K562 (cell line): ENCODE results near the gene HOXA11. TPM values are rescaled to one million over a fixed set of nuclear protein-coding genes. Genes with fewer than 3 reads are reported as not detected.

Experiments used
- ATAC-seq: fragments of 200-7000 bp; cut with Tn5 transposase; 3 replicates; pipeline ENCODE4 v1.9.1; 2020; ENCODE audit warnings: moderate library complexity
- BruUV-seq: library from RNA; stranded (reverse); fragments of 400-500 nt; replicated peaks from 2 replicates; lab custom pipeline; 2021; lab: Mats Ljungman, UMichigan
- CTCF ChIA-PET: fragments of 300-600 bp; formaldehyde crosslinking; extraction: SDS; loops from one replicate; lab custom pipeline; 2021; ENCODE audit warnings: low intra/inter-chr PET ratio; lab: Yijun Ruan, JAX
- POLR2A ChIA-PET: fragments of 300-600, 350-650 bp; sonication (Branson Sonifier 250); formaldehyde crosslinking; extraction: SDS; loops from one replicate; lab custom pipeline; 2021; ENCODE audit warnings: antibody characterized with exemption, inconsistent platforms; lab: Yijun Ruan, JAX
- DNase-seq, 4 experiments: peaks; one replicate each; pipeline versions ENCODE4 v3.0.0 to v3.0.0-alpha.2; 2011 to 2018; ENCODE audit warnings: low spot score in 3 of 4, mixed read lengths in 3 of 4; ENCODE audit errors: extremely low read depth in 1 of 4
- FAIRE-seq: peaks from 2 replicates; lab custom pipeline; 2011; peaks lifted over from hg19 to GRCh38; lab: Jason Lieb, UNC
- H2AFZ ChIP-seq: 2 replicates; pipeline ENCODE4 v1.6.0; 2011; ENCODE audit warnings: low read depth, low read length, control low read depth, inconsistent platforms
- H3K27ac ChIP-seq: fragments of 200-600 bp; 3 replicates; pipeline ENCODE4 v1.8.0; 2011; ENCODE audit warnings: low read depth, mild to moderate bottlenecking, control low read depth, inconsistent platforms, low read length, moderate library complexity, mixed read lengths; ENCODE audit errors: extremely low read depth
- H3K27me3 ChIP-seq, 2 experiments: fragments of 300-600 bp in 1 of 2; 2 replicates in 1 of 2; 3 replicates in 1 of 2; pipeline versions ENCODE4 v1.6.0 to v1.8.0; 2011; ENCODE audit warnings: inconsistent platforms in 2 of 2, low read length in 2 of 2, mild to moderate bottlenecking in 1 of 2, mixed read lengths in 1 of 2, moderate library complexity in 1 of 2; ENCODE audit not compliant: control insufficient read depth in 2 of 2, insufficient read depth in 2 of 2
- H3K36me3 ChIP-seq: fragments of 300-600 bp; 3 replicates; pipeline ENCODE4 v1.8.0; 2011; ENCODE audit warnings: mild to moderate bottlenecking, low read length, inconsistent platforms; ENCODE audit not compliant: control insufficient read depth, insufficient read depth
- H3K4me1 ChIP-seq, 2 experiments: fragments of 200-600 bp in 1 of 2; replicated peaks in 1 of 2; 2 replicates in 1 of 2; 3 replicates in 1 of 2; pipeline versions ENCODE4 v1.5.1 to v1.8.0; 2011; ENCODE audit warnings: inconsistent platforms in 2 of 2, low read length in 2 of 2, mild to moderate bottlenecking in 1 of 2, mixed read lengths in 1 of 2, moderate library complexity in 1 of 2; ENCODE audit not compliant: control insufficient read depth in 2 of 2, insufficient read depth in 2 of 2
- H3K4me2 ChIP-seq: 2 replicates; pipeline ENCODE4 v1.6.1; 2011; ENCODE audit warnings: low read length, control low read depth, inconsistent platforms, mixed read lengths; ENCODE audit not compliant: insufficient read depth
- H3K4me3 ChIP-seq: fragments of 200-600 bp; sonication (generic), shearing (Covaris generic); 2 replicates; pipeline ENCODE4 v1.5.1; 2016; ENCODE audit warnings: control low read depth, inconsistent platforms
- H3K79me2 ChIP-seq: fragments of 200-600 bp; 3 replicates; pipeline ENCODE4 v1.8.0; 2011; ENCODE audit warnings: low read length, inconsistent platforms; ENCODE audit not compliant: control insufficient read depth, insufficient read depth
- H3K9ac ChIP-seq, 2 experiments: 2 replicates each; pipeline versions ENCODE4 v1.6.0 to v1.6.1; 2011; ENCODE audit warnings: low read depth in 2 of 2, low read length in 2 of 2, control low read depth in 1 of 2, inconsistent platforms in 1 of 2, mild to moderate bottlenecking in 1 of 2, mixed read lengths in 1 of 2; ENCODE audit not compliant: insufficient read depth in 1 of 2
- H3K9me1 ChIP-seq: one replicate; pipeline ENCODE4 v1.6.0; 2011; ENCODE audit warnings: inconsistent platforms, mild to moderate bottlenecking, low read length, moderate library complexity; ENCODE audit not compliant: control insufficient read depth, insufficient read depth
- H3K9me3 ChIP-seq: replicated peaks from 2 replicates; pipeline ENCODE4 v1.5.1; 2011; ENCODE audit warnings: low read depth, low read length, inconsistent platforms; ENCODE audit not compliant: control insufficient read depth, insufficient read depth
- H4K20me1 ChIP-seq: replicated peaks from 2 replicates; pipeline ENCODE4 v1.6.1; 2011; ENCODE audit warnings: low read length, inconsistent platforms, mixed read lengths; ENCODE audit not compliant: control insufficient read depth, insufficient read depth
- ATF4 ChIP-seq: fragments of 450-650 bp; formaldehyde crosslinking; IDR thresholded peaks from 2 replicates; pipeline ENCODE4 v1.4.0; 2022; ENCODE audit warnings: mild to moderate bottlenecking, moderate library complexity
- DPF2 ChIP-seq: fragments of 450-650 bp; IDR thresholded peaks from 2 replicates; pipeline ENCODE4 v1.6.1; 2016
- FOXK2 ChIP-seq, 2 experiments: fragments of 450-650 bp; IDR thresholded peaks in 1 of 2; conservative IDR thresholded peaks in 1 of 2; 2 replicates each; pipeline ENCODE4 v1.6.1; 2016; ENCODE audit warnings: low read depth in 2 of 2, mild to moderate bottlenecking in 1 of 2
- FOXM1 ChIP-seq, 2 experiments: fragments of 450-650 bp in 1 of 2; sonication (generic) in 1 of 2; formaldehyde crosslinking in 1 of 2; IDR thresholded peaks; 2 replicates each; pipeline versions ENCODE4 v1.6.1 to v1.9.0; 2017 to 2022; ENCODE audit warnings: low read depth in 2 of 2, mild to moderate bottlenecking in 2 of 2, missing genetic modification reagents in 1 of 2, moderate library complexity in 1 of 2
- GTF2F1 ChIP-seq: IDR thresholded peaks from 2 replicates; pipeline ENCODE4 v1.6.1; 2011; ENCODE audit warnings: low read depth, low read length, improper control_type of control experiment
- ID3 ChIP-seq, 2 experiments: fragments of 250-450 bp in 1 of 2; fragments of 450-650 bp in 1 of 2; sonication (Bioruptor Pico) in 1 of 2; IDR thresholded peaks; 2 replicates each; pipeline versions ENCODE4 v1.6.1 to v1.8.0; 2016 to 2021; ENCODE audit warnings: mild to moderate bottlenecking in 2 of 2, moderate library complexity in 2 of 2, missing compliant biosample characterization in 1 of 2, missing genetic modification characterization in 1 of 2
- JUNB ChIP-seq: fragments of 450-650 bp; formaldehyde crosslinking; conservative IDR thresholded peaks from 2 replicates; pipeline ENCODE4 v1.4.0; 2020; ENCODE audit warnings: mild to moderate bottlenecking
- MCM3 ChIP-seq: fragments of 450-650 bp; IDR thresholded peaks from 2 replicates; pipeline ENCODE4 v1.6.1; 2016
- MCM5 ChIP-seq: fragments of 450-650 bp; IDR thresholded peaks from 2 replicates; pipeline ENCODE4 v1.6.1; 2016; ENCODE audit warnings: low read depth
- MTA1 ChIP-seq: fragments of 450-650 bp; IDR thresholded peaks from 2 replicates; pipeline ENCODE4 v1.6.1; 2017; ENCODE audit warnings: borderline replicate concordance
- PHB ChIP-seq: fragments of 250-450 bp; sonication (Bioruptor Pico); IDR thresholded peaks from 2 replicates; pipeline ENCODE4 v1.5.0; 2021
- PHF20 ChIP-seq: fragments of 450-650 bp; IDR thresholded peaks from 2 replicates; pipeline ENCODE4 v1.6.1; 2018; ENCODE audit not compliant: partially characterized antibody
- PTRF ChIP-seq: fragments of 450-650 bp; IDR thresholded peaks from 2 replicates; pipeline ENCODE4 v1.6.1; 2016; ENCODE audit warnings: mild to moderate bottlenecking, missing genetic modification characterization, missing compliant biosample characterization
- RCOR1 ChIP-seq, 2 experiments: IDR thresholded peaks; 2 replicates each; pipeline ENCODE4 v1.6.1; 2012; ENCODE audit warnings: low read depth in 2 of 2, low read length in 2 of 2, borderline replicate concordance in 1 of 2, improper control_type of control experiment in 1 of 2
- SETDB1 ChIP-seq: IDR thresholded peaks from one replicate; pipeline ENCODE4 v1.6.1; 2012; ENCODE audit warnings: low read length, control low read depth, inconsistent platforms
- SP2 ChIP-seq: IDR thresholded peaks from 2 replicates; pipeline ENCODE4 v1.6.1; 2011; ENCODE audit warnings: mild to moderate bottlenecking, low read depth, low read length, moderate library complexity; ENCODE audit not compliant: poor library complexity, severe bottlenecking; ENCODE audit errors: extremely low read depth
- USF1 ChIP-seq: sonication (generic); formaldehyde crosslinking; IDR thresholded peaks from 2 replicates; pipeline ENCODE4 v1.9.0; 2022; ENCODE audit warnings: mild to moderate bottlenecking, missing genetic modification reagents
- YY1 ChIP-seq, 3 experiments: IDR thresholded peaks; 2 replicates each; pipeline ENCODE4 v1.6.1; 2011; ENCODE audit warnings: low read length in 2 of 3, mild to moderate bottlenecking in 2 of 3, moderate library complexity in 2 of 3, borderline replicate concordance in 1 of 3, control low read depth in 1 of 3, low read depth in 1 of 3; ENCODE audit not compliant: insufficient read depth in 3 of 3, insufficient replicate concordance in 2 of 3, control insufficient read depth in 1 of 3, insufficient read length in 1 of 3; ENCODE audit errors: extremely low read depth in 1 of 3
- ZKSCAN3 ChIP-seq: fragments of 250-450 bp; sonication (Bioruptor Pico); IDR thresholded peaks from 2 replicates; pipeline ENCODE4 v1.4.0; 2020
- WGBS: fragments of 100-300 bp; shearing (Covaris generic); methylation state at CpG from one replicate; pipeline ENCODE4 v1.1.6; 2016; ENCODE audit warnings: low coverage, mixed read lengths; ENCODE audit not compliant: insufficient coverage; ENCODE audit errors: missing lambda C conversion rate; 5-methylcytosine and 5-hydroxymethylcytosine counted together
- in situ Hi-C: fragments of 300-500 bp; cut with MboI; formaldehyde crosslinking; loops from 4 replicates; pipeline ENCODE4 v1.15.0; 2018; ENCODE audit warnings: inconsistent platforms, mixed read lengths
- intact Hi-C: fragments of 100-400 bp; cut with micrococcal nuclease; formaldehyde crosslinking; loops from 2 replicates; pipeline ENCODE4 v1.14.2; 2022
- polyA plus RNA-seq, 8 experiments: library from polyadenylated mRNA; depleted of rRNA in 4 of 8; stranded (reverse) in 5 of 8; unstranded in 3 of 8; fragments of >200 nt; fragmentation: Nextera tagmentation in 2 of 8; fragmentation: Illumina TruSeq in 1 of 8; extraction: Ambion mirVana in 2 of 8; extraction: Trizol in 1 of 8; gene quantifications; 2 replicates each; pipeline versions ENCODE4 v1.2.1 to v1.2.3, GENCODE V29; 2011 to 2014; ENCODE audit warnings: inconsistent platforms in 1 of 8, missing spikeins in 1 of 8
- total RNA-seq, 7 experiments: library from RNA; depleted of rRNA in 6 of 7; stranded (reverse); fragments of >200 nt in 6 of 7; fragmentation: Illumina TruSeq in 2 of 7; extraction: Trizol in 2 of 7; gene quantifications; 2 replicates each; pipeline versions ENCODE4 v1.2.1 to v1.2.3, GENCODE V29; 2011 to 2021; ENCODE audit warnings: low replicate concordance in 1 of 7

Gene HOXA11
- total and polyA plus RNA-seq, 9 of the 15 experiments (the other 6 are each of a cell fraction or from before 2014, with no cell fraction given), result not detected

DNA sequence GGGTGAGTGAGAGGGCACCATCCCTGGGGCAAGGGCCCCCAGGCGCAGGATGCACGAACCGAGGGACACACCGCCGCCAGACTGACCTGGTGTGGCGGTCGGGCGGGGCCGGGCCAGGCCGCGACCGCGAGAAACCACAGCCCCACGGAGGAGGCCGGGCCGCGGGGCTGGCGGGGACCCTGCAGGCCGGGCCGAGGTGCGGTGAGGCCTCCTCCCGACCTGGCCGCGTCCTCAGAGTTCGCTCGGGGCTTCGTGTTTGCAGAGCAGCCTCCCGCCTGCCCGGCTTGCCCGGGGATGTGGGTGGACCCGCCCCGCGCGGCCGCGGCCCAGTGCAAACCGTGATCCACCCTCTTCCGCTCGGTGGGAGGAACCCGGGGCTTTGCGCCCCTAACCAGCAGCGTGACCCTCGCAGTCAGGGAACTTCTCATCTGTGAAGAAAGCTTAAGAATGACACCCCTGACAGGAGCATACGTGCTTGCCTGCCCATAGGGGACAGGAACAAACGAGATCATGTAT, 35.5 kb upstream of the HOXA11 start:
- FAIRE-seq, result no peak
- ChIA-PET CTCF (interaction anchor here (0.6 kb wide), 1 partner anchor 397 kb away, joined by 4 read pairs; no protein-coding TSS in a partner anchor), POLR2A (no interaction called here)
- no peaks in the 10 kb centered on the region for H3K9me3 ChIP-seq
- intact Hi-C loops (no loop called here), in situ Hi-C loops (no loop called here)
- no TSS peak for BruUV-seq
- H3K4me2 ChIP-seq, result no peak overlapping the region
- TF ChIP-seq MCM5 (no peak), USF1 (no peak), RCOR1 (IDR thresholded peaks at IDR 0.05; ENCODE audit: borderline replicate concordance in 1 of 2, low read depth in 2 of 2, low read length in 2 of 2) (no peak), MCM3 (no peak), SETDB1 (no peak), JUNB (CRISPR knock-in tag) (no peak), PHB (CRISPR knock-in tag) (no peak), PTRF (tag) (no peak), PHF20 (no peak), MTA1 (no peak), YY1 (IDR thresholded peaks at IDR 0.05; ENCODE audit: borderline replicate concordance in 1 of 3, control insufficient read depth in 1 of 3, extremely low read depth in 1 of 3, insufficient read depth in 3 of 3, insufficient read length in 1 of 3, insufficient replicate concordance in 2 of 3, low read depth in 1 of 3, low read length in 2 of 3) (no peak), ATF4 (CRISPR knock-in tag) (no peak), FOXK2 (conservative IDR thresholded peaks at IDR 0.05 in 1 of 2, IDR thresholded peaks at IDR 0.05 in 1 of 2; ENCODE audit: low read depth in 2 of 2) (no peak), GTF2F1 (no peak), ID3 (CRISPR knock-in tag; IDR thresholded peaks at IDR 0.05) (no peak), ID3 (tag; IDR thresholded peaks at IDR 0.05) (no peak), FOXM1 (IDR thresholded peaks at IDR 0.05; ENCODE audit: low read depth) (no peak), FOXM1 (CRISPR knock-in tag; IDR thresholded peaks at IDR 0.05; ENCODE audit: low read depth) (no peak), ZKSCAN3 (no peak), SP2 (no peak), DPF2 (no peak)
- no peaks in the 10 kb centered on the region for H3K79me2 ChIP-seq
- no peak for DNase-seq
- no peak overlapping the region for H3K27ac ChIP-seq
- no peak overlapping the region for H3K4me3 ChIP-seq
- no peaks in the 10 kb centered on the region for H3K36me3 ChIP-seq
- H3K9ac ChIP-seq, result no peak overlapping the region
- H2AFZ ChIP-seq, result no peak overlapping the region
- H3K4me1 ChIP-seq, result peaks cover 0 to 7% of the 10 kb centered on the region in 2 experiments; a peak in 1 of 5 replicates
- no peak for ATAC-seq
- H3K9me1 ChIP-seq, result no peaks in the 10 kb centered on the region
- H4K20me1 ChIP-seq, result no peaks in the 10 kb centered on the region
- WGBS, result 3% methylated on average over 33 of the region's 45 CpGs
- H3K27me3 ChIP-seq, result peaks cover 22 to 47% of the 10 kb centered on the region in 2 experiments; a peak in 4 of 5 replicates
